HepG2 (cell line): ENCODE data around the gene OSGIN1.

Experiments
- ARID3A ChIP-seq: IDR thresholded peaks from 2 replicates; pipeline ENCODE4 v1.6.1; 2012; ENCODE audit warnings: low read depth, low read length, improper control_type of control experiment
- EZH2 ChIP-seq: conservative IDR thresholded peaks from 2 replicates; pipeline ENCODE4 v1.6.1; 2012; ENCODE audit warnings: mild to moderate bottlenecking, low read depth, low read length, moderate library complexity
- NFYB ChIP-seq: sonication (generic); formaldehyde crosslinking; IDR thresholded peaks from 2 replicates; pipeline ENCODE4 v1.4.0; 2020; ENCODE audit warnings: missing genetic modification reagents
- POLR2A ChIP-seq, 2 experiments: IDR thresholded peaks; 2 replicates each; pipeline ENCODE4 v1.6.1; 2011; ENCODE audit warnings: low read depth in 2 of 2, low read length in 2 of 2, mild to moderate bottlenecking in 1 of 2, moderate library complexity in 1 of 2; ENCODE audit not compliant: insufficient read depth in 1 of 2
- RAD21 ChIP-seq: fragments of 450-650 bp; formaldehyde crosslinking; IDR thresholded peaks from 2 replicates; pipeline ENCODE4 v1.5.0; 2020; ENCODE audit warnings: mild to moderate bottlenecking
- SIN3A ChIP-seq: IDR thresholded peaks from 2 replicates; pipeline ENCODE4 v1.6.1; 2011; ENCODE audit warnings: low read depth, mild to moderate bottlenecking, control low read depth, low read length, borderline replicate concordance
- ZBTB8A ChIP-seq: sonication (generic); formaldehyde crosslinking; IDR thresholded peaks from 2 replicates; pipeline ENCODE4 v1.4.0; 2020; ENCODE audit warnings: mild to moderate bottlenecking, low read depth, missing genetic modification reagents, borderline replicate concordance
- TF ChIP-seq, protein P1 (sequence below): sonication (generic); formaldehyde crosslinking; IDR thresholded peaks from 2 replicates; pipeline ENCODE4 v1.4.0; 2020; ENCODE audit warnings: missing genetic modification reagents
- TF ChIP-seq, protein P2 (sequence below): sonication (generic); formaldehyde crosslinking; IDR thresholded peaks from 2 replicates; pipeline ENCODE4 v1.4.0; 2020; ENCODE audit warnings: missing genetic modification reagents

DNA sequence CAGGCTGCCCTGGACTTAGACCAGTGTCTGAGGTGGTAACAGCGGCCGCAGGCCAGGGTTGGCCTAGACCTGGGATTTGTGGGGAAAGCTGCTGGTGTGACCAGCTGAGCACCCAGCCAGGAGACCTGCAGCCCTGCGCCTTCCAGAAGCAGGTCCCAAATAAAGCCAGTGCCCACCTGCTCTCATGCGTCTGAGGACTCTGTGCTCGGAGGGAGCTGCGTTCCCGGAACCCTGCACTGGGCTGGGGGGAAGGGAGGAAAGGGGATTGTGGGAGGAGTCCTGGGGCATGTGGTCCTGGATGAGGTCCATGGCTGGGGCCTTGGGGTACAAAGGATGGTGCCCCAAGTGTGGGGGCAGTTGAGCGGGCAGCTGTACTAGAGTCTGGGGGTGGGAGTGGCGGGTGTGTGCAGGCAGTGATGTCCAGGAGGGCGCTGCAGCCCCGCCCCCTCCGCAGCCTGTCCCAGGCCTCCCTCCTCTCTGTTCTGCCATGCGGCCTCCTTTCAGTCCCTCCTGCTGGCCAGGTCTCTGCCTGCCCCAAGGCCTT, 13.2 kb downstream of the OSGIN1 start:
- TF ChIP-seq, protein P1, sequence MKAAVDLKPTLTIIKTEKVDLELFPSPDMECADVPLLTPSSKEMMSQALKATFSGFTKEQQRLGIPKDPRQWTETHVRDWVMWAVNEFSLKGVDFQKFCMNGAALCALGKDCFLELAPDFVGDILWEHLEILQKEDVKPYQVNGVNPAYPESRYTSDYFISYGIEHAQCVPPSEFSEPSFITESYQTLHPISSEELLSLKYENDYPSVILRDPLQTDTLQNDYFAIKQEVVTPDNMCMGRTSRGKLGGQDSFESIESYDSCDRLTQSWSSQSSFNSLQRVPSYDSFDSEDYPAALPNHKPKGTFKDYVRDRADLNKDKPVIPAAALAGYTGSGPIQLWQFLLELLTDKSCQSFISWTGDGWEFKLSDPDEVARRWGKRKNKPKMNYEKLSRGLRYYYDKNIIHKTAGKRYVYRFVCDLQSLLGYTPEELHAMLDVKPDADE = no peak
- no peak for TF ChIP-seq ARID3A
- TF ChIP-seq SIN3A = no peak
- no peak for TF ChIP-seq POLR2A (IDR thresholded peaks at IDR 0.05; ENCODE audit: insufficient read depth in 1 of 2, low read depth in 2 of 2, low read length in 2 of 2)
- no peak for TF ChIP-seq EZH2
- no peak for TF ChIP-seq ZBTB8A (CRISPR knock-in tag)
- TF ChIP-seq, protein P2, sequence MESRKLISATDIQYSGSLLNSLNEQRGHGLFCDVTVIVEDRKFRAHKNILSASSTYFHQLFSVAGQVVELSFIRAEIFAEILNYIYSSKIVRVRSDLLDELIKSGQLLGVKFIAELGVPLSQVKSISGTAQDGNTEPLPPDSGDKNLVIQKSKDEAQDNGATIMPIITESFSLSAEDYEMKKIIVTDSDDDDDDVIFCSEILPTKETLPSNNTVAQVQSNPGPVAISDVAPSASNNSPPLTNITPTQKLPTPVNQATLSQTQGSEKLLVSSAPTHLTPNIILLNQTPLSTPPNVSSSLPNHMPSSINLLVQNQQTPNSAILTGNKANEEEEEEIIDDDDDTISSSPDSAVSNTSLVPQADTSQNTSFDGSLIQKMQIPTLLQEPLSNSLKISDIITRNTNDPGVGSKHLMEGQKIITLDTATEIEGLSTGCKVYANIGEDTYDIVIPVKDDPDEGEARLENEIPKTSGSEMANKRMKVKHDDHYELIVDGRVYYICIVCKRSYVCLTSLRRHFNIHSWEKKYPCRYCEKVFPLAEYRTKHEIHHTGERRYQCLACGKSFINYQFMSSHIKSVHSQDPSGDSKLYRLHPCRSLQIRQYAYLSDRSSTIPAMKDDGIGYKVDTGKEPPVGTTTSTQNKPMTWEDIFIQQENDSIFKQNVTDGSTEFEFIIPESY (CRISPR knock-in tag) = no peak
- no peak for TF ChIP-seq RAD21 (CRISPR knock-in tag)
- TF ChIP-seq NFYB (CRISPR knock-in tag) = no peak
